Epidermal melanocyte (primary cell): ENCODE data around the gene CHD2.
A peak's percentile ranks its signal among the peaks of the same experiment; 100 is the strongest.
"Not testable (repeated sequence)": the region's sequence is repeated elsewhere in the genome, so short reads cannot be mapped to it uniquely, and the experiment has no call there.

Source experiments
- DNase-seq: peaks from one replicate; pipeline ENCODE4 v3.0.0; 2011; ENCODE audit warnings: low spot score; ENCODE audit not compliant: insufficient read length

CHD2 gene

GRCh38 chr15:93018574-93018973 is 118.5 kb downstream of the CHD2 start:
- no peak for DNase-seq

- DNase-seq = no peak
Measured at GRCh38 chr15:93019090-93019489, 119.0 kb downstream of the CHD2 start.

- DNase-seq = no peak
Measured at GRCh38 chr15:93019971-93020370, 119.8 kb downstream of the CHD2 start.

GRCh38 chr15:93020976-93021772 is 121.0 kb downstream of the CHD2 start:
- no peak for DNase-seq

GRCh38 chr15:93024293-93024692 is 124.2 kb downstream of the CHD2 start:
- DNase-seq = no peak

- DNase-seq = no peak
Measured at GRCh38 chr15:93024716-93025624, 124.8 kb downstream of the CHD2 start.

- no peak for DNase-seq
Measured at GRCh38 chr15:93025625-93025982, 125.5 kb downstream of the CHD2 start.

- DNase-seq = no peak
Measured at GRCh38 chr15:93026380-93026817, 126.3 kb downstream of the CHD2 start.

- DNase-seq = no peak
Measured at GRCh38 chr15:93027413-93027812, 127.3 kb downstream of the CHD2 start.

GRCh38 chr15:93028111-93028631 is 128.0 kb downstream of the CHD2 start:
- DNase-seq = no peak

- no peak for DNase-seq
Measured at GRCh38 chr15:93028632-93029213, 128.6 kb downstream of the CHD2 start.

- DNase-seq = no peak
Measured at GRCh38 chr15:93029214-93029835, 129.2 kb downstream of the CHD2 start.

GRCh38 chr15:93029836-93030429 is 129.8 kb downstream of the CHD2 start:
- DNase-seq = no peak

- DNase-seq = peak; percentile 77
Measured at GRCh38 chr15:93030430-93031102, 130.4 kb downstream of the CHD2 start.

GRCh38 chr15:93031103-93031464 is 131.0 kb downstream of the CHD2 start:
- DNase-seq = no peak

- DNase-seq = not testable (repeated sequence)
Measured at GRCh38 chr15:93031557-93032384, 131.6 kb downstream of the CHD2 start.

- not testable (repeated sequence) for DNase-seq
Measured at GRCh38 chr15:93032515-93033206, 132.5 kb downstream of the CHD2 start.

GRCh38 chr15:93033434-93034045 is 133.4 kb downstream of the CHD2 start:
- no peak for DNase-seq
